ENCODE results near the gene DGUOK. TPM values are rescaled to one million over a fixed set of nuclear protein-coding genes. Genes with fewer than 3 reads are reported as not detected.

Gene DGUOK
- total RNA-seq, 1 donor from 2014 or later = 40.8 TPM

DNA sequence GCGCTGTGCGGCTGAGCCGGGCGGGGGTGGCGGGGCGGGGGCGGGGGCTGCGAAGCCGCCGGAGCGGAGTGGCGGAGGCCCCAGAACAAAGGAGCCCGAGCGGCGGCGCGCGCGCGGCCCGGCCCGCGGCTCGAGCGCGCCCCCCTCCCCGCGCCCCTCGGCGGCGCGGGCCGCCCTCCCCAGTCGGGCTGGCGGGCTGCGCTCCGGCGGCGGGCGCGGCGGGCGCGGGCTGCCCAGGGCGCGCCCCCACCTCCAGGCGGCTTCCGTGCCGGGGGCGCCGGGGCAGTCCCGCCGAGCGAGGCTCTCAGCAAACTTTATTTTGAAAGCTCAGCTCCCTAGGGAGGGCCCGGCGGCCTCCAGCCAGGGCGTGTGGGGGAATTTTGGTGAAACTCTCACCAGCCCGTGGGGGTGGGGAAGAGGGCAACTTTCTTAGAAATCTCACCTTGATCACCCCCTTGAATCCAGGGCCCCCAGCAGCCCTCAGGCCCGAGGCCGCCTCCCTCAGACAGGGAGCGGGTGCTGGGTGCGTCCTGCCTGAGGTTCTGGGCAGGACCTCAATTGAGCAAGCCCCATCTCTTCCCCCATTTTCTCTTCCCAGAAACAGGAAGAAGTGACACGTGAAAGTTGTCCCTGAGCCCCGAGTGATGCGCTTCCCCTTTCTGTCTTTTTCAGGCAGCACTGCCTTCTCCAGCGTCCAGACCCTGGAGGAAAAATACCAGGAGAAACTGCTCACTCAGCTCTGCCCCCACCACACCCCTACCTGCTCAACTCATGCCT is 58.8 kb downstream of the DGUOK start:
- TF ChIP-seq, protein P1, sequence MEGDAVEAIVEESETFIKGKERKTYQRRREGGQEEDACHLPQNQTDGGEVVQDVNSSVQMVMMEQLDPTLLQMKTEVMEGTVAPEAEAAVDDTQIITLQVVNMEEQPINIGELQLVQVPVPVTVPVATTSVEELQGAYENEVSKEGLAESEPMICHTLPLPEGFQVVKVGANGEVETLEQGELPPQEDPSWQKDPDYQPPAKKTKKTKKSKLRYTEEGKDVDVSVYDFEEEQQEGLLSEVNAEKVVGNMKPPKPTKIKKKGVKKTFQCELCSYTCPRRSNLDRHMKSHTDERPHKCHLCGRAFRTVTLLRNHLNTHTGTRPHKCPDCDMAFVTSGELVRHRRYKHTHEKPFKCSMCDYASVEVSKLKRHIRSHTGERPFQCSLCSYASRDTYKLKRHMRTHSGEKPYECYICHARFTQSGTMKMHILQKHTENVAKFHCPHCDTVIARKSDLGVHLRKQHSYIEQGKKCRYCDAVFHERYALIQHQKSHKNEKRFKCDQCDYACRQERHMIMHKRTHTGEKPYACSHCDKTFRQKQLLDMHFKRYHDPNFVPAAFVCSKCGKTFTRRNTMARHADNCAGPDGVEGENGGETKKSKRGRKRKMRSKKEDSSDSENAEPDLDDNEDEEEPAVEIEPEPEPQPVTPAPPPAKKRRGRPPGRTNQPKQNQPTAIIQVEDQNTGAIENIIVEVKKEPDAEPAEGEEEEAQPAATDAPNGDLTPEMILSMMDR (IDR thresholded peaks at IDR 0.05; ENCODE audit: insufficient read depth, low read length, severe bottlenecking) = no peak
- FAIRE-seq (no peak), DNase-seq (ENCODE audit: low read depth) (no peak)
- no peaks in the 10 kb centered on the region for H3K27me3 ChIP-seq (ENCODE audit: control insufficient read depth, insufficient read depth, low read length)
- peaks cover 8% of the 10 kb centered on the region for H3K36me3 ChIP-seq (ENCODE audit: control insufficient read depth, insufficient read depth, low read length)
- peak overlapping the region; percentile 72 for H3K4me3 ChIP-seq (ENCODE audit: low read depth, low read length)

DNA sequence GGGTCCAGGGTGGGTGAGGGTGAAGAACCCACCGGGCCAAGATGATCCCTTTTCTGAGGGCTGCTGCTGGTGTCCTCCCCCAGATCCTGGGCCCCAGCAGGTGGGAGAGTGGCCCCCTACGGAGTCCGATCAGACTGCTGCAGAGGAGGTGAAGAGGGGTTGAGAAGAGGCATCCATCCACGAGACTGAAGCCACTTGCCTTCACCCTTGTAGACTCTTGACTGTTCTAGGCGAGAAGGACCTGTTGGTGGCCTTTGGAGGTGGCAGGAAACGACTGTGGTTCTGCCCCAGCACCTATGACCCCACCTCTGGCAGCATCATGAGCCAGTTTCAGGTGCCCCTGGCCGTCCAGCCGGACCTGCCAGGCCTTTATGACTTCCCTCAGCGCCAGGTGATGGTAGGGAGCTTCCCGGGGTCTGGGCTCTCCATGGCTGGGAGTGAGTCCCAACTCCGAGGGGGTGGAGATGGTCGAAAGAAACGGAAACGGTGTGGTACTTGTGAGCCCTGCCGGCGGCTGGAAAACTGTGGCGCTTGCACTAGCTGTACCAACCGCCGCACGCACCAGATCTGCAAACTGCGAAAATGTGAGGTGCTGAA is 59.5 kb downstream of the DGUOK start:
- TF ChIP-seq, protein P1 (IDR thresholded peaks at IDR 0.05; ENCODE audit: insufficient read depth, low read length, severe bottlenecking) = no peak
- Histone ChIP-seq H3K27me3 (ENCODE audit: control insufficient read depth, insufficient read depth, low read length) (no peaks in the 10 kb centered on the region), H3K36me3 (ENCODE audit: control insufficient read depth, insufficient read depth, low read length) (peaks cover 8% of the 10 kb centered on the region), H3K4me3 (ENCODE audit: low read depth, low read length) (peak overlapping the region; percentile 38)
- FAIRE-seq (no peak), DNase-seq (ENCODE audit: low read depth) (no peak)

DNA sequence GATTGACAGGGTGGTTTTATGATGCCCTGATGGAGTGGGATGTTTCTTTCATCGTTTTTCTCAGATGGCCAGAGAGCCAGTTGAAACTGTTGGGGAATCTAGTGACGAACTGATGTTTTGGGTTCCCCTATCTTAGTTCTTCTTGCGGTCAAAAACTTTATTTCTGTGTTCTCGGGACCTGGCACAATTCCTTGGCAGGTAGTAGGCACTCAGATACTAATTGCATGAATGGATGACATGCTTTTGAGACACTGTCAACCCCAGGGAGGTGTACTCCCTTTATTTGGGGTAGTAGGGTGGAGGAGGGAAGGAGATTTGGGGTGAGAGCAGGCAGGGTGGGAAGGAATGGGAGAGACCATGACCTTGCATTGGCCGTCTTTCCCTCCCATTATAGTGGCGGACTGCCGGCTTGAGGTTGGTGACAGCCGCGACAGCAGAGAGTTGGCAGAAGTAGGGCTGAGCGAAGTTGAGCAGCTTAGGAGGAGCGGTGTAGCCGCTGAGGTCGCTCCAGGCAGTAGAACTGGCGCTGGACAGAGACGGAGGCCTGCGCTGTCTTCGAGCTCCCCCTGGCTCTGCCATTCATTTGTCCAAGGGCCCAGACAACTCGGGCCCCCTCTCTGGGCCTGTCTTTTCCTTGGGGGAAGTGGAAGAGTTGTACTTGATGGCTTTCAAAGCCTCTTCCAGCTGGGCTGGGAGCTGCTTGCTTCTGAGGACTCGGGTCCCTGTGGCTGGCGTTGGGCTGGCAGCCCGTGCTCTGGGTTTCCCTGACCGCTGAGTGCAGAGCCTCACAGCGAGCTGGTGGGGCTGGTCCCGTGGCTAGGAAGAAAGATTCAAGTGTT is 60.6 kb downstream of the DGUOK start:
- no peak for DNase-seq (ENCODE audit: low read depth)

DNA sequence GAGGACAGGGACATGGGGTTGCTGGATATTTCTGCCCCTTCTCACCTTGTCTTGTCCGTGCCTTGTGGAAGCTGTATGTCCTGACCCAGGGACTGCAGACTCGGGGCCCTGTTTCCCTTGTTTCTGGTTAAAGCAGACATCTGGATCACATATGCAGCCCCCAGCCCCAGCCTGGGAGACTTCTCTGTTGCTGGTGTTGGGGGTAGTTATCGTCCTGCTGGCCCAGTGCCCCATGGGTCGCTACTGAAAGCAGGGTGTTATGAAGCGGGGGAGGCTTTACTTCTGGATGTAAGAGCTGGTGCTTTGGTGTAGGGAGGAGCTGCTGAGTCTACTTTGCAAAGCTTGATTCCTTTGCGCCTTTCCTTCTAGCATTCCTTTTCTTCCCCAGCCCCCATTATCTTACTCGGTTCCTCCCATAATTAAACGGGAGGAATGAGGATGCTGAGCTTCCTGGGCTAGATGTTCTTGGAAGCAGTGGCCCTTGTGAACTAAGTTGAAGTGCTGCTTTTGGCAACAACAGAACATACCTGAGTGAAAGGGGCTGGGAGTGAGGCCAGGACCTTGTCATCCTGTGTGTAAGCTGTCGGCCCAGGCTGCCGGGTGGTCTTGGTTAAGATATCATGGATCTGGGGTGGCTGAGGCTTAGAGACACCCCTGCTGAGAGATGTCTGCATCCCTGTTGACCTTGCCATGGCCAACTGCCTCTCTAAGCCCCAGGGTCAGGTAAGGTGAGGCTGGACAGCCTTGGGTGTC is 61.4 kb downstream of the DGUOK start:
- TF ChIP-seq, protein P1 (IDR thresholded peaks at IDR 0.05; ENCODE audit: insufficient read depth, low read length, severe bottlenecking) = no peak
- Histone ChIP-seq H3K27me3 (ENCODE audit: control insufficient read depth, insufficient read depth, low read length) (no peaks in the 10 kb centered on the region), H3K4me3 (ENCODE audit: low read depth, low read length) (peak overlapping the region; percentile 29), H3K36me3 (ENCODE audit: control insufficient read depth, insufficient read depth, low read length) (peaks cover 8% of the 10 kb centered on the region)
- DNase-seq (ENCODE audit: low read depth) = no peak
- no peak for FAIRE-seq

More for the DNA sequence above, 60.6 kb downstream of the DGUOK start:
- Histone ChIP-seq H3K4me3 (ENCODE audit: low read depth, low read length) (peak overlapping the region; percentile 29), H3K36me3 (ENCODE audit: control insufficient read depth, insufficient read depth, low read length) (peaks cover 8% of the 10 kb centered on the region), H3K27me3 (ENCODE audit: control insufficient read depth, insufficient read depth, low read length) (no peaks in the 10 kb centered on the region)
- TF ChIP-seq, protein P1 (IDR thresholded peaks at IDR 0.05; ENCODE audit: insufficient read depth, low read length, severe bottlenecking) = peak; percentile 66
- no peak for FAIRE-seq

DNA sequence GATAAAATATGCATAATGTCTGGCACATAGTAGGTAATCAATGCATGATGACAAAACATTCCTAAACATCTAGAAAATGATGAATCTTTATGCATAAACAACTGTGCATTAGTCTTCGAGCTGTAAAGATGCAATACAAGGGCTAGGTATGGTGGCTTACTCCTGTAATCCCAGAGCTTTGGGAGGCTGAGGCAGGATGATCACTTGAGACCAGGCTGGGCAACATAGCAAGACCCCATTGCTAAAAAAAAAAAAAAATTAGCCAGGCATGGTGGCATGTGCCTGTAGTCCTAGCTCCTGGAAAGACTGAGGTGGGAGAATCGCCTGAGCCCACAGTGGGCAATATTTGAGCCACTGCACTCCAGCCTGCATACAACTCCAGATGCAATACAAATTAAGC is 63.3 kb downstream of the DGUOK start:
- FAIRE-seq (no peak), DNase-seq (ENCODE audit: low read depth) (no peak)
- no peaks in the 10 kb centered on the region for H3K27me3 ChIP-seq (ENCODE audit: control insufficient read depth, insufficient read depth, low read length)
- H3K36me3 ChIP-seq (ENCODE audit: control insufficient read depth, insufficient read depth, low read length) = peaks cover 8% of the 10 kb centered on the region
- H3K4me3 ChIP-seq (ENCODE audit: low read depth, low read length) = no peak overlapping the region
- TF ChIP-seq, protein P1 (IDR thresholded peaks at IDR 0.05; ENCODE audit: insufficient read depth, low read length, severe bottlenecking) = no peak

Measured in bronchial epithelial cell (primary cell).